Umbilical cord (tissue), 2 donors: ENCODE results near the gene GSTM4. TPM values are rescaled to one million over a fixed set of nuclear protein-coding genes. Genes with fewer than 3 reads are reported as not detected.

ENCODE experiments used
- DNase-seq: peaks from one replicate; pipeline ENCODE4 v3.0.0-alpha.2; 2015; ENCODE audit warnings: low spot score
- total RNA-seq: library from RNA; depleted of rRNA; stranded (reverse); fragments of >200 nt; gene quantifications from one replicate; pipeline ENCODE4 v1.2.3, GENCODE V29; 2014; ENCODE audit warnings: low replicate concordance; ENCODE audit not compliant: insufficient read depth

The GSTM4 gene
- total RNA-seq, 1 donor from 2014 or later = 6.5 TPM

DNA sequence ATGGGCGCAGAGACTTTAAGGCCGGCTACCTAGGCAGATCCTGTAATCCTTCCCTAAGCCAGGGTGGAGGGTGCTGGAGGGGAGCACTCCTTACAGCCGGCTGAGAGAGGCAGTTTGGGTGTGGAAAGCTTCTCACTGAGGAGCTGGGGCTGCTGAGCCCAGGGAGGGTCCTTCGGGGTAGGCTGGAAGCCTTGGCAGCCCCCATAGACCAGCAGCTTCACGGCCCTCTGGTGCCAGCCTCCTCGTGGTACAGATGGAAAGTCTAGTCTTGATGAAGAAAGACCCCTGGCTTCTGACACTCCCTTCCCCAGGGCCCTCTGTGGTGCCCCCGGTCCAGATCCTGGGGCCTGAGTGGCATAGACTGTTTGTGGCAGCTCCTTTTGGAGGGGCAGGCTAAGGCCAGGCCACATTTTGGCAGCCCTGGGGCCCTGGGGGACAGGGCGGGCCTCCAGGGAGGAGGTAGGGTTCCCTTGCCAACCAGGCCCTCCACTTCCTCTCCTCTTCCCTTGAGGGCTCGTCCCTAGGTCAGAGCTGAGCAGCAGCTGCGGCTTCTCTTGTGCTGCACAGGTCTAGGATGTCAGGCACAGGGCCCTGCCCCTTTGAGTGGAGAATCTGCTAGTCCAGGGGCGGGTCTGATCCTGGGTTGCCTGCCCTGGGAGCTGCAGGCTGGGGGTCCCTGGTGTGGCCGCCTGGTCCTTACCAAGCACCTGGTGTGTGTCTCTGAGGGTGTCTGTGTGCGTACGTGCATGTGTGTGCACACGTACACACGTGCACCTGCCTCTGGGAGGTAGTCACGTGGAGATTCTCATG is 31.5 kb upstream of the GSTM4 start:
- DNase-seq = peak; percentile 76

DNA sequence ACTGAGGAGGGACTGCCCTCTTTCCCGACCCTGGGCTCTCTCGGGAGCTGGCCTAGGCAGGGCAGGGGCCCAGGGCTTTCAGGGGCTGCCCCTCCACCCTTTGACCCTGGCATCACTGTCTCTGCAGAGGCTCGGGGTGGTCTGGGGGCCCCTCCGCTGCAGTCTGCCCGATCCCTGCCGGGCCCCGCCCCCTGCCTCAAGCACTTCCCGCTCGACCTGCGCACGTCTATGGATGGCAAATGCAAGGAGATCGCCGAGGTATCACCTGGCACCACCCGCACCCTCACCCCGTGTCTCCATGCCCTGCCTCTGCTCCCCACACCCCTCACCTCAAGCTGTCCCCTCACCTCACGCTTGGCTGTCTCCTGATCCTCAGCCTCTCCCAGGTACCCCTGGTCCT is 30.7 kb upstream of the GSTM4 start:
- no peak for DNase-seq

DNA sequence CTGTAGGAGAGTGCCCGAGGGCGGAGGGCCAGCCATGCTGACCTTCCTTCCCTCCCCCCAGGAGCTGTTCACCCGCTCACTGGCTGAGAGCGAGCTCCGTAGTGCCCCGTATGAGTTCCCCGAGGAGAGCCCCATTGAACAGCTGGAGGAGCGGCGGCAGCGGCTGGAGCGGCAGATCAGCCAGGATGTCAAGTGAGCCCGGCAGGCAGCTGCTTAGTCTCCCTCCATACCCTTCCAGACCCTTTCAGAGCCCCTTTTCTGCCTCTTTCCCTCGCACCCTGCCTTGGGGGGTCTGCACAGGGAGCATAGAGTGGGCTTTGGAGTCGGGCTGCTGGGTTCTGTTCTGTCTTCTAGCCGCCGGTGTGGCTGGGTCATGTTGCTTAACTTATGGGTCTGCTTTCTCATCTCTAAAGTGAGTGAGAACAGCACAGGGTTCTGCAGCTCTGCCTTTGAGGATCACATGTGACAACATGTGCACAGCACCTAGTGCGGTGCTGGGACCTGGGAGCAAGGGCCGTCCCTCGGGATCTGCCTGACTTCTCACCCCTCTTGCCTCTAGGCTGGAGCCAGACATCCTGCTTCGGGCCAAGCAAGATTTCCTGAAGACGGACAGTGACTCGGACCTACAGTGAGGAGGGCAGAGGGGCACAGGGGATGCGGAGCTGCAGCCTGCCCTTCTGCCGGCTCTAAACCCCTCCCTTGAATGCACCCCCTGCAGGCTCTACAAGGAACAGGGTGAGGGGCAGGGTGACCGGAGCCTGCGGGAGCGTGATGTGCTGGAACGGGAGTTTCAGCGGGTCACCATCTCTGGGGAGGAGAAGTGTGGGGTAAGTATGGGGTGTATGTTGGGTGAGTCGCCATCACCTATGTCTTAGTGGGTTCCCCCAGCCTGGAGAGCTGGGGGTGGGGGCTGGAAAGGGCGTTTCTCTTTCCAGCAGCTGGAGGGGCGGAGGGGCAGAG is 30.0 kb upstream of the GSTM4 start:
- DNase-seq = peak; percentile 44

DNA sequence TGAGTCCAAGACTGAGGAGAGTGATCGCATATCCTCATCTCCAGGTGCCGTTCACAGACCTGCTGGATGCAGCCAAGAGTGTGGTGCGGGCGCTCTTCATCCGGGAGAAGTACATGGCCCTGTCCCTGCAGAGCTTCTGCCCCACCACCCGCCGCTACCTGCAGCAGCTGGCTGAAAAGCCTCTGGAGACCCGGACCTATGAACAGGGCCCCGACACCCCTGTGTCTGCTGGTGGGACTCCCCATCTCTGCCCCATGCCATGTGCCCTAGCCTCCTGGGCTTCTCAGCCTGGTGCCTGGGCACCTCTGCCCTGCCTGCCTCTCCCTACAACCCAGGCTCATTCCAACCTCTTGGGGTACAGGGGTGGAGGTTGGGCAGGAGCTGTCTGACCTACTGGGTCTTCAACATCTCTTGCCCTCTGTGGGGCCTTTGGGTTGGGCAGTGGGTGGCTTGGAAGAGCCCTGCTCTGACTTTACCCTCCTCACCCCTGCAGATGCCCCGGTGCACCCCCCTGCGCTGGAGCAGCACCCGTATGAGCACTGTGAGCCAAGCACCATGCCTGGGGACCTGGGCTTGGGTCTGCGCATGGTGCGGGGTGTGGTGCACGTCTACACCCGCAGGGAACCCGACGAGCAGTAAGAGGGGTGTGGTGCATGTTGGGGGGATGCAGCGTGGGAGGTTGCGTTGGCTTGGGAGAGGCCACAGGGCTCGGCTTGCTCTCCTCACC is 29.1 kb upstream of the GSTM4 start:
- DNase-seq = no peak

DNA sequence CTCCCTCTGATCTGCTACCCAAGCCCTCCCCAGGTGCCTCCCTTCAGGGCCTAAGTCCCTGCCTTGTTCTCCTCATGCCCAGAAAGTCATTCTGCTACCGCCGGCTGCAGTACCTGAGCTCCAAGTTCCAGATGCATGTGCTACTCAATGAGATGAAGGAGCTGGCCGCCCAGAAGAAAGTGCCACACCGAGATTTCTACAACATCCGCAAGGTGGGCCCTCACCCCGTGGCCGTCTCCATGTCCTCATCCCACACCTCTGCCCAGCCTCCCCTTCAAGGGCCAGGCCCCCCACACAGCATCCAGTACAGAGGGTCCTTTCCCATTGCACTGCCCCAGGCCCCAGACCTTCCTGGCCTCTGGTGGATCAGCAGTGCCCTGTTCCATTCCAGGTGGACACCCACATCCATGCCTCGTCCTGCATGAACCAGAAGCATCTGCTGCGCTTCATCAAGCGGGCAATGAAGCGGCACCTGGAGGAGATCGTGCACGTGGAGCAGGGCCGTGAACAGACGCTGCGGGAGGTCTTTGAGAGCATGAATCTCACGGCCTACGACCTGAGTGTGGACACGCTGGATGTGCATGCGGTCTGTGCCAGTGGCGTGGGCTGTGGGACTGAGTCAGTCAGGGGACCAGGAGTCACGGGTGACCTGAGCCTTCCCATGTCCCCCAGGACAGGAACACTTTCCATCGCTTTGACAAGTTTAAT is 28.1 kb upstream of the GSTM4 start:
- DNase-seq = no peak

DNA sequence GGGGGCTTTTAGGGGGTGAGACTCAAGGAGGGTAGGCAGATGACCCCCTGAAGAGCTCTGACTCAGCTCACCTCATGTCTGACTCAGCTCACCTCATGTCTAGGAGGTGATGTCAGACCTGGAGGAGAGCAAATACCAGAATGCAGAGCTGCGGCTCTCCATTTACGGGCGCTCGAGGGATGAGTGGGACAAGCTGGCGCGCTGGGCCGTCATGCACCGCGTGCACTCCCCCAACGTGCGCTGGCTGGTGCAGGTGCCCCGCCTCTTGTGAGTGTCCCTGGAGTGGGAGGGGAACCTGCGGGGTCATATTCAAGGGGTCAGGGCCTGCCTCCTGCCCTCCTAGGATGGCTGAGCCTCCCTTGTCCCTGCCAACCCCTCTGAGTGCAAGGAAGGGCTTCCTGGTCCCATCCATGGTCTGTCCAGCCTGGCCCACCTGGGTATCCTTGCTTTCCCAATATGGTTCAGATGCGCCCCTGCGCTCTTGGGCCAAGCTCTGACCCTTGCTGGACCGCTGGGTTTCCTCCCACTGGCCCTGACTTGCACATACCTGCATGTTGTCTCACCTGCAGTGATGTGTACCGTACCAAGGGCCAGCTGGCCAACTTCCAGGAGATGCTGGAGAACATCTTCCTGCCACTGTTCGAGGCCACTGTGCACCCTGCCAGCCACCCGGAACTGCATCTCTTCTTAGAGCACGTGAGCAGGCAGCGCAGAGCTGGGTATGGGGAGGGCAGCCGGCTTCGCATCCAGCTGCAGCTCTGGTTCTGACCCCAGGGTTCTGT is 27.2 kb upstream of the GSTM4 start:
- no peak for DNase-seq

DNA sequence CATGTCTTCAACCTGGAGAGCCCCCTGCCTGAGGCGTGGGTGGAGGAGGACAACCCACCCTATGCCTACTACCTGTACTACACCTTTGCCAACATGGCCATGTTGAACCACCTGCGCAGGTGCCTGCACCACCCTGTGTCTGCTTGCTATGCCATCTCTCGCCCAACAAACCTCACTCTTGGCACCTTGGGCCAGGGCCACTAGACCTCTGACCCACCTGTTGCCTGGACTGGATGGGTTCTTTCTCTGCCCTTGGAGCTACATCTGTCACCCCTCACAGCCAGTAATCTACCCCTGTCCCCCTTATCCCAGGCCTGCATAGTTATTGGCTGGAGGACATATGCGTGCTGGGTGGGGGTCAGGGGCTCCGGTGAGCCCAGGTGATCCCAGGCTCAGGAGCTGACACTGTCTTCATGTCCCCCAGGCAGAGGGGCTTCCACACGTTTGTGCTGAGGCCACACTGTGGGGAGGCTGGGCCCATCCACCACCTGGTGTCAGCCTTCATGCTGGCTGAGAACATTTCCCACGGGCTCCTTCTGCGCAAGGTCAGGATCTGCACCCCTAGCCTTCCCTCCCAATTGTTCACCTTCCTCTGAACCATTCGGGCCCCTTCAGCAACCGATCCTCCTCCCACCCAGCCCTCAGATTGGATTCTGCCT is 26.4 kb upstream of the GSTM4 start:
- DNase-seq = no peak

DNA sequence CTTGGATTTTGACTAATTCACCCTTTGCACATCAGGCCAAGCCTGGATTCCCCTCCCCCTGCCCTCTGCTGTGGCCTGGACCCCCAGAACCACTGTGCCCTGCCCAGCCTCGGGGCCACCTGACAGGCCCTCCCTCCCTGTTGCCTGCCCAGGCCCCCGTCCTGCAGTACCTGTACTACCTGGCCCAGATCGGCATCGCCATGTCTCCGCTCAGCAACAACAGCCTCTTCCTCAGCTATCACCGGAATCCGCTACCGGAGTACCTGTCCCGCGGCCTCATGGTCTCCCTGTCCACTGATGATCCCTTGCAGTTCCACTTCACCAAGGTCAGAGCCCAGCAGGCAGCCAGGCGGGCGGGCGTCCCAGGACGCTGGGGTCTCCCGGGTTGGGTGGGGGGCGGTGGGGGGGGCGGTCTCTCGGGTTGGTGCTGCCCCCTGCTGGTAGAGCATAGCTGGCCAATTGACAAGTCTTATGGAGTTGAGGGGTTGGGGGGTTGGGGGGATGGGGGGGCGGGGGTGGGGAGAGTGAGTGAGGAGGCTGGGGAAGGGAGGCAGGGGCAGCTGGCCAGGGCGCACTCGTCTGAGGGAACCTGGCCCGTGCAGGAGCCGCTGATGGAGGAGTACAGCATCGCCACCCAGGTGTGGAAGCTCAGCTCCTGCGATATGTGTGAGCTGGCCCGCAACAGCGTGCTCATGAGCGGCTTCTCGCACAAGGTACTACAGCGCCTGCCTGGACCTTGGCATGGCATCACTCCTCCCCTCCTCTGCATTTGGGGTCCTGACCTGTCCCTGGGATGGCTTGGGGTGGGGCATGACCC is 25.6 kb upstream of the GSTM4 start:
- no peak for DNase-seq

DNA sequence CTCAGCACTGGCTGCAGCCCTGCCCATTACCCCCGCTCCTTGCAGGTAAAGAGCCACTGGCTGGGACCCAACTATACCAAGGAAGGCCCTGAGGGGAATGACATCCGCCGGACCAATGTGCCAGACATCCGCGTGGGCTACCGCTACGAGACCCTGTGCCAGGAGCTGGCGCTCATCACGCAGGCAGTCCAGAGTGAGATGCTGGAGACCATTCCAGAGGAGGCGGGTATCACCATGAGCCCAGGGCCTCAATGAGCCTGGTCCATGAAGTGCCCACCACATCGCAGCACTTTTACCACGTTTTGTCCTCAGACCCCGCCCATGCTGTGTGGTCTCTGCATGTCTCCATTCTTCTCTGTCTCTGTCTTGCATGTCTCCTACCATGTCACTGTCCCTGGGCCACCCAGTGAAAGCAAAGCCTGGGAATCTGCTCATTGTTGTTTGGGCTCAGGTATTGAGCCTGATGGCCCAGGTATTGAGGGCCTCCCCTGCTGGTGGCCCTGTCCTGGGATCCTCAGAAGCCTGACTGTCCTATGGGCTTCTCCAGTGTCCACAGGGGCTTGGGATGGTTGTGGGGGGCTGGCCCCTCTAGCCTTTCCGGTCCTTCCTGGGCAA is 24.9 kb upstream of the GSTM4 start:
- DNase-seq = no peak

DNA sequence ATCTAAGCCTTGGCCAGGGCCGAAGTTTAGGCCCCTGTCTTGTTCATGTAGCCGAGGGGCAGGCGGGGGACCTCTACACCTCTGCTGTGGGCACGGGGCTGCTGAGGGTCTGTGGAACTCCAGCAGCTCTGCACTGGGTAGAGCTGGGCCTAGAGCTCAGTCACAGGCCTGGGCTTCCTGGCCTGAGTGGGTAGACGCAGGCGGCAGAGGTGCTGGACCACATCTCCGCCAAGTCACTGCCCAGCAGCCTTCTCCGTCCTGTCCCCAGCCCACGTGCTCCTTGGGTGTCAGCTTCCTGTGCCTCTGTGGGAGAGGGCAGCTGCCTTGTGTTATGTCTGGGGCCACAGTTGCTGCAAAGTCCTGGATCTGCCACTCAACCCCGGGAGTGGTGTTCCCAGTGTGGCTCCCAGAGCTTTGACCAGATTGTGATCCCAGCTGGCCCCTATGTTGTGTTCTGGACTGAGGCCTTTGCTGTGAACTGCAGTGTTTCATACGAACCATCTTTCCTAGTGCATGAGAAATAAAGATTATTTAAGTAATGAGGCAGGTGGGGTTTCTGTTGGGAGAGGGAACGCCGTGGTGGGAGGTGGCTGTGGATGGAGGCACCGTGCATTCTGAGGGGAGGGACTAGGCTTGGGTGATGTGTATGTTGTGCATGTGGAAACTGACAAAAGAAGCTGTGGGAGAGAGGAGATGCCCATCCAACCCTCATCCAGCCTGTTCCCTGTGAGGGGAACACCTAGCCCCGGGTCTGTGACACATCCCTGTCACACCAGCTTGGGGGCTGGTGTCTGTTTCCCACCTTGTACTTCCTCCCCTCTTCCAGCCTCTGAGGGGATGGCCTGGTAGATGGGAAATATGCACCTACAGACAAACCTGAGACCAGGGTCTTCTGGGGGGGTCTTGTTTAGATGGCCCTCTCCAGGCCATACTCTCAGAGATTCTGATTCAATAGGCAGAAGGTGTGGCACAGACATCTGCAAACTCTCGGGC is 24.1 kb upstream of the GSTM4 start:
- no peak for DNase-seq

DNA sequence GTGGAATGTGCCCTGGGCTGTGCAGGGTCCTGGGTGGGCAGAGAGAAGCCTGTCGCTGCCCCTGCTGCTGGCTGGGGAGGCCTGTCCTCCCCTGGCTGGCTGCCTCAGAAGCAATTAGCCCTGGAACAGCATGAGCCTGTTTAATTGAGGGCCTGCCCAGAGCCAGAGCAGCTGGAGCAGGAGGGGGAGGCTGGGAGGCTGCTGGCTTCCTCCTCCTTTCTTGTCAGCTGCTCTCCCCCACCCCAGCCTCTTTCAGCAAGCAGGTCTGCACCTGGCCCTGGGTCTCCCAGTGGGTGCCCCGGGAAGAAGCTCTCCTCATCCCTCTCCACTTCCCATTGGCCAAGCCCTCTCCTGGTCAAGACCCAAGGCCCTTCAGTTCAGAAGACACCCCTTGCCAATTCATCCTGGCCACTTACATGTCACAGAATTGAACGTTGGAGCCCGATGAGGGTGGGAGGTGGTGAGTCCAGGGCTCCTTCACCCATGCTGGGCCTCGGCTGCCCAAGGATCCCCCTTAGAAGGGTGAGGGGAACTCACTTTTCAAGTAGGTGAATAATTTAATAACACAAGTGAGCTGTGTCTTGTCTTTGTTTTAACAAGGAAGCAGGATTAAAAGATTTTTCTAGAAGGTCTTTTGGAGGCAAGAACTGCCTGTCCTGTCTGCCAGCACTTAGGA is 23.1 kb upstream of the GSTM4 start:
- no peak for DNase-seq

DNA sequence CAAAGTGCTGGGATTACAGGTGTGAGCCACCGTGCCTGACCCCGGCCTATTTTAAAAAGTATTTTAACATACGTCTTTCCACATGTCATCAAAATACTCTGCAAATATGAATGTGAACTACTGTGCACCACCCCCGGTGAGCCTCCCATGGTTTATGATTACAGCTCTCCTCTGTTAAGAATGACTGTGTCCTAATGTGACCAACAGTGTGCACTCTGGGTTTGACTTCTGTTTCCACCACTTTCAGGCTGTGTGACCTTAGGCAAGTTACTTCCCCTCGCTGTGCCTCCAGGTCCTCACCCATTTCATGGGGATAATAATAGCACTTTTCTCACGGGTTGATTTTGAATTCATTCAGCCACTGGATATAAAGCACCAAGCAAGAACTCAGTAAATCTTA is 21.6 kb upstream of the GSTM4 start:
- no peak for DNase-seq

DNA sequence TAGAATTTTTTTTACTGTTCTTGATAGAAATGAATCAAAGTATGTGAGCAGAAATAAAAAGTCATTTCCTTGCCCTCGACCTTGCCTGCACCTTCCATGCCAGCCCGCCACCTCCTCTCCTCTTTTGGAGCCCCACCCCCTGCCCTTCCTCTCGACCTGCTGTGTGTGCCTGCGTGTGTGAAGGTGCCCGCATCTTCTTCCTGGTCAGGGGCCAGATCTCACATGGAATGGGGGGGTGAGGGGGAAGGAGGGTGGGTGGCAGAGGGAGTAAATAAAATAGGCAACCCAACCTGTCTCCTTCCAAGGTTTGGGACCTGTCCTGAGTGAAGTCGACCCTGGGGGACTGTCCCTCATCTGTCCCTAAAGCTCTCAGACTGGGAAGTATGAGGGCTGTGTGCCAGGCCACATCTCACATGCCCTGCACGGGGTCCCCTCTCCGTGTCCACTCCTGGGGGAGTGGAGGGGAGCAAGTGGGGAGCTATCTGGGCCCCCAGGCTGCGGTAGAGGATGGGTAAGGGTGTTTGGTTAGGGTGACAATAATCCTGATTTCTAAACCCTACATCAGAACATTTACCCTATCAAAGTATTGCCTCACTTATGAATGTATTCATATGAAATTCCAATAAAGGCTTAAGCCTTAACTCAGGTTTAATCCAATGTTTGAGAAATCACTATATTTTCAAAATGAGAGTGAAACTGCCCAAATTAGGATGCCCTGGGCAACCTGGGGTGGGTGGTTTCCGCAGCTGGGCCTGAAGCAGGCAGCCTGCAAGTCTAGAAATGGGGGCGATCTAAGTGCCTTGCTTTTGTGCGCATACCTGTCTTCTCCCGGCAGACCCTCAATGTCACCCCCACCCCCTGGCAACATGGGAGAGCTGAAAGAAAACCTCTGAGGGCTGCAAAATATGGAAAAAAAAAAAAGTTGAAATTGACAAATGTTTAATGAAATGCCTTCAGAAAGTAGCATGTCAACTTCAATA is 20.8 kb upstream of the GSTM4 start:
- no peak for DNase-seq

DNA sequence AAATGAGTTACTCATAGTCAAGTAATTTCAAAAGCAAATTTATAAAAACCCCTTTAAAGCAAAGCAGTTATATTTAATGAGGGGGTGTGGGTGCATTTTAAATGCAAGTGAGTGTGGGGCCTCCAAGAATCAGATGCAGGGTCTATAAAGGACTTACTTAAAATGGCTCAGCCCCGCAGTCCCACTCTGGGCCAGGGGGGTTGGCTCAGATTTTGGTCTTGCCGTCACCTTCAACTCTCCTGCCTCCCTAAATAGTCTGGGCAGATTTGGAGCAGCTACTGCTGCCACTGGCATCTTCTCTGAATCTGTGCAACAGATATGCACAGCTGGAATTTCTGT is 20.1 kb upstream of the GSTM4 start:
- DNase-seq = no peak

DNA sequence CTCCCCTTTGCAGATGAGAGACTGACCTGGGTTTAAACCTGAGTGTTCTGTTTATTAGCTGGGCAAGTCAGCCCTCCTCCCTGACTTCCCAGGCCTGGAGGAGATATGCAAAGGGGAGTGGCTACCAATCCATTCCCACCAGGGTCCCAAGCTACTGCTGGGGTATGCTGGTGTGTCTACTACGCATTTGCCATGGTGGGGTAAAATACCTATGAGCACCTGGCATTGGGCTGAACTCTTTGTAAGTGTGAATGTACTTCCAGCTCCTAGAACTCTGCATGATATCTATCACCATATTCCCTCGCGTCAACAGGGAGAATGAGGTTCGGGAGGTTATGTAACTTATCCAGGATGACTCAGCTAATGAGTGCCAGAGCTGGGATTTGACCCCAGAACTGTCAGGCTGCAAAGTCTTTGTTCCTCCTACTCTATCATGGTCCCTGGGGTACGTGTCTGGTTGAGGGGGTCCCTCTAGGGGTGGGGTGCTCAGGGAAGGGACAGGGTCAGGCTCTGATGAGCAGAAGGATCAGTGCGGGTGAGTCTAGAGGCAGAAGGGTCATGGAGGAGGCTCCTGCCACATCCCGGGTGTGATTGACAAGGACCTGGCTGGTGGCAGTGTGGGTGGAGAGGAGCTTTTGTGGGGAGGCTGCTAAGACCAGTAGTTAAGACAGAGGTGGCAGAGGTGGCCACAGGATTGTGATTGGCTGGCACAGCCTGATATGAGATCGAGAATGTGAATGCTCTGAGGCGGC is 19.5 kb upstream of the GSTM4 start:
- peak; percentile 67 for DNase-seq
